ENCODE measurements around the gene CHD5. TPM values are rescaled to one million over a fixed set of nuclear protein-coding genes. Genes with fewer than 3 reads are reported as not detected.

The CHD5 gene
- total RNA-seq, 4 donors from 2014 or later: 0.14 to 1.6 (median 1.2) TPM

- Histone ChIP-seq H3K4me1 (peaks cover 0 to 5% (median 2%) of the 10 kb centered on the region in 4 donors), H3K36me3 (no peaks in the 10 kb centered on the region), H3K9me3 (no peaks in the 10 kb centered on the region), H3K4me3 (no peak overlapping the region), H3K27ac (no peak overlapping the region), H3K27me3 (peaks cover 16% of the 10 kb centered on the region)
- no peak for TF ChIP-seq CTCF (IDR thresholded peaks at IDR 0.05)
- DNase-seq: no peak
- intact Hi-C loops (cut with DNase I; ENCODE audit: low total_unique reads) (no loop called here), in situ Hi-C loops (cut with MboI; ENCODE audit: low pct_ligation_motif_present in 1 of 4, low pct_unique_long_range_greater_than_20kb in 1 of 4, low sequenced_read_pairs in 3 of 4) (no loop called here)
- WGBS, 2 donors (ENCODE audit: low coverage in 1 of 2): 35% methylated on average over 2 of the region's 2 CpGs; no CpG with 5 or more reads in 1 of the 2 donors
Observed at GRCh38 chr1:6157132-6157527, 23.0 kb downstream of the CHD5 start.

GRCh38 chr1:6154525-6155319 is 25.4 kb downstream of the CHD5 start:
- in situ Hi-C loops (cut with MboI; ENCODE audit: low pct_ligation_motif_present in 1 of 4, low pct_unique_long_range_greater_than_20kb in 1 of 4, low sequenced_read_pairs in 3 of 4) (no loop called here), intact Hi-C loops (cut with DNase I; ENCODE audit: low total_unique reads) (no loop called here)
- peaks cover 0 to 5% (median 2%) of the 10 kb centered on the region in 4 donors for H3K4me1 ChIP-seq
- TF ChIP-seq POLR2A (IDR thresholded peaks at IDR 0.05): no peak
- TF ChIP-seq POLR2AphosphoS5 (IDR thresholded peaks at IDR 0.05): no peak
- TF ChIP-seq CTCF (IDR thresholded peaks at IDR 0.05): no peak
- no peak for TF ChIP-seq EP300 (IDR thresholded peaks at IDR 0.05; ENCODE audit: low read depth)
- no peak for DNase-seq
- WGBS, 2 donors (ENCODE audit: low coverage in 1 of 2): 86% methylated on average over 22 of the region's 26 CpGs; no CpG with 5 or more reads in 1 of the 2 donors
- no peaks in the 10 kb centered on the region for H3K27me3 ChIP-seq
- H3K4me3 ChIP-seq: no peak overlapping the region
- H3K36me3 ChIP-seq: no peaks in the 10 kb centered on the region
- no peak overlapping the region for H3K27ac ChIP-seq
- no peaks in the 10 kb centered on the region for H3K9me3 ChIP-seq

- H3K4me3 ChIP-seq: no peak overlapping the region
- 78% methylated on average over 7 of the region's 7 CpGs; no CpG with 5 or more reads in 1 of the 2 donors for WGBS, 2 donors (ENCODE audit: low coverage in 1 of 2)
- in situ Hi-C loops (cut with MboI; ENCODE audit: low pct_ligation_motif_present in 1 of 4, low pct_unique_long_range_greater_than_20kb in 1 of 4, low sequenced_read_pairs in 3 of 4): no loop called here
- no peak overlapping the region for H3K27ac ChIP-seq
- peaks cover 0 to 14% (median 5%) of the 10 kb centered on the region in 4 donors for H3K4me1 ChIP-seq
- TF ChIP-seq EP300 (IDR thresholded peaks at IDR 0.05; ENCODE audit: low read depth): no peak
- no peak for TF ChIP-seq POLR2AphosphoS5 (IDR thresholded peaks at IDR 0.05)
- TF ChIP-seq POLR2A (IDR thresholded peaks at IDR 0.05): no peak
- no peak for TF ChIP-seq CTCF (IDR thresholded peaks at IDR 0.05)
- no peak for DNase-seq
- no peaks in the 10 kb centered on the region for H3K9me3 ChIP-seq
- no peaks in the 10 kb centered on the region for H3K36me3 ChIP-seq
- peaks cover 15% of the 10 kb centered on the region for H3K27me3 ChIP-seq
- intact Hi-C loops (cut with DNase I; ENCODE audit: low total_unique reads): no loop called here
Observed at GRCh38 chr1:6152882-6153281, 27.2 kb downstream of the CHD5 start.

- WGBS, 2 donors (ENCODE audit: low coverage in 1 of 2): 83% methylated on average over 11 of the region's 11 CpGs; no CpG with 5 or more reads in 1 of the 2 donors
- H3K27ac ChIP-seq: no peak overlapping the region
- H3K27me3 ChIP-seq: peaks cover 22% of the 10 kb centered on the region
- TF ChIP-seq EP300 (IDR thresholded peaks at IDR 0.05; ENCODE audit: low read depth) (no peak), POLR2A (IDR thresholded peaks at IDR 0.05) (no peak), CTCF (IDR thresholded peaks at IDR 0.05) (no peak), POLR2AphosphoS5 (IDR thresholded peaks at IDR 0.05) (no peak)
- H3K4me3 ChIP-seq: no peak overlapping the region
- in situ Hi-C loops (cut with MboI; ENCODE audit: low pct_ligation_motif_present in 1 of 4, low pct_unique_long_range_greater_than_20kb in 1 of 4, low sequenced_read_pairs in 3 of 4): no loop called here
- intact Hi-C loops (cut with DNase I; ENCODE audit: low total_unique reads): no loop called here
- no peaks in the 10 kb centered on the region for H3K36me3 ChIP-seq
- DNase-seq: no peak
- H3K9me3 ChIP-seq: no peaks in the 10 kb centered on the region
- H3K4me1 ChIP-seq: peaks cover 0 to 10% (median 5%) of the 10 kb centered on the region in 4 donors
Observed at GRCh38 chr1:6152181-6152580, 27.9 kb downstream of the CHD5 start.
